ENCODE data around the gene CGREF1.

The CGREF1 gene

GRCh38 chr2:27118525-27119329 lies at the start of gene CGREF1:
CGREF1 (minus strand) TSS chr2:27119128; CDS start chr2:27104366, 14,762 bp downstream.
- DNase-seq: peak; percentile 12

- DNase-seq: no peak
Observed at GRCh38 chr2:27164960-27165763, 46.2 kb upstream of the CGREF1 start.

- DNase-seq: no peak
Observed at GRCh38 chr2:27162151-27163121, 43.5 kb upstream of the CGREF1 start.

GRCh38 chr2:27160191-27160590 lies 41.3 kb upstream of the CGREF1 start:
- no peak for DNase-seq

GRCh38 chr2:27159271-27159670 lies 40.3 kb upstream of the CGREF1 start:
- no peak for DNase-seq

- DNase-seq: no peak
Observed at GRCh38 chr2:27158468-27158867, 39.5 kb upstream of the CGREF1 start.

GRCh38 chr2:27155069-27155520 lies 36.2 kb upstream of the CGREF1 start:
- DNase-seq: no peak

GRCh38 chr2:27154488-27154887 lies 35.6 kb upstream of the CGREF1 start:
- no peak for DNase-seq

GRCh38 chr2:27152796-27153464 lies 34.0 kb upstream of the CGREF1 start:
- no peak for DNase-seq

GRCh38 chr2:27152102-27152795 lies 33.3 kb upstream of the CGREF1 start:
- DNase-seq: no peak

GRCh38 chr2:27150639-27151230 lies 31.8 kb upstream of the CGREF1 start:
- DNase-seq: no peak

- no peak for DNase-seq
Observed at GRCh38 chr2:27149570-27150405, 30.9 kb upstream of the CGREF1 start.

- DNase-seq: no peak
Observed at GRCh38 chr2:27148801-27149439, 30.0 kb upstream of the CGREF1 start, which contains the start of gene TCF23. TCF23 (plus strand) TSS chr2:27149004; CDS start chr2:27149134, 130 bp downstream.

GRCh38 chr2:27147935-27148334 lies 29.0 kb upstream of the CGREF1 start:
- no peak for DNase-seq

GRCh38 chr2:27145682-27146081 lies 26.8 kb upstream of the CGREF1 start:
- DNase-seq: no peak

GRCh38 chr2:27143285-27143684 lies 24.4 kb upstream of the CGREF1 start:
- DNase-seq: no peak

GRCh38 chr2:27139310-27139709 lies 20.4 kb upstream of the CGREF1 start, which contains the start of gene PRR30:
PRR30 (minus strand) TSS chr2:27139410; CDS start chr2:27138329, 1,081 bp downstream.
- DNase-seq: no peak

- DNase-seq: no peak
Observed at GRCh38 chr2:27138111-27138510, 19.2 kb upstream of the CGREF1 start.

GRCh38 chr2:27137322-27137935 lies 18.5 kb upstream of the CGREF1 start:
- no peak for DNase-seq
